MM.1S (cell line): ENCODE data around the gene CAST.

Experiments
- CTCF ChIP-seq: fragments of 300-600 bp; sonication (generic); IDR thresholded peaks from 2 replicates; pipeline ENCODE4 v1.5.1; 2016; ENCODE audit warnings: antibody characterized with exemption, low read length, mixed read lengths
- EZH2 ChIP-seq: fragments of 300-600 bp; sonication (generic); optimal IDR thresholded peaks from 2 replicates; pipeline ENCODE3; 2017; ENCODE audit warnings: low read depth, mild to moderate bottlenecking, antibody characterized with exemption, low read length, mixed read lengths

GRCh38 chr5:96690861-96691260 is 28.7 kb downstream of the CAST start:
- TF ChIP-seq CTCF, result no peak
- TF ChIP-seq EZH2, result no peak
